GM21528 (cell line): ENCODE results near the gene SGSH.
A peak's percentile ranks its signal among the peaks of the same experiment; 100 is the strongest.

ENCODE experiments used
- ATAC-seq: cut with Tn5 transposase; IDR thresholded peaks from one replicate; pipeline ENCODE4 v1.9.1; 2021; ENCODE audit warnings: mild to moderate bottlenecking, moderate library complexity; ENCODE audit not compliant: unreplicated experiment, low FRiP score

Gene SGSH

GRCh38 chr17:80229011-80229410 lies 8.9 kb upstream of the SGSH start:
- ATAC-seq: no peak

DNA sequence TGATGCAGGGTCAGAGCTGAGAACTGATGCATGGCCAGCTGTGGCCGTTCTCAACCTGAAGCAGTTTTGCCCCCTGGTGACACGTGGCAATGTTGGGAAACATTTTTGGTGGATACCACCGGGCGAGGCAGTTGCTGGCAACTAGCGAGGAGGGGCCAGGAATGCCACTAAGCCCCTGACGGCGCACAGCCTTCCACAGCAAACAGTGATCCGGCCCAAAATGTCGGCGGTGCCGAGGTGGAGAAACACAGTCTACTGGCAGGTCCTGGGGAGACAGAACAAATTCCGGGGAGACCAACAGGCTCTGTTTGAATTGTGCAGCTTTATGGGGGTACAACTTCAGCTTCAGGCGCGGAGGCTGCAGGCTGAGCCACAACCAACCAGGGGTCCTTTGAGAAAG lies 8.3 kb upstream of the SGSH start:
- ATAC-seq: no peak

- no peak for ATAC-seq
Measured at GRCh38 chr17:80227666-80228065, 7.5 kb upstream of the SGSH start.

GRCh38 chr17:80227156-80227555 lies 7.0 kb upstream of the SGSH start:
- ATAC-seq: no peak

DNA sequence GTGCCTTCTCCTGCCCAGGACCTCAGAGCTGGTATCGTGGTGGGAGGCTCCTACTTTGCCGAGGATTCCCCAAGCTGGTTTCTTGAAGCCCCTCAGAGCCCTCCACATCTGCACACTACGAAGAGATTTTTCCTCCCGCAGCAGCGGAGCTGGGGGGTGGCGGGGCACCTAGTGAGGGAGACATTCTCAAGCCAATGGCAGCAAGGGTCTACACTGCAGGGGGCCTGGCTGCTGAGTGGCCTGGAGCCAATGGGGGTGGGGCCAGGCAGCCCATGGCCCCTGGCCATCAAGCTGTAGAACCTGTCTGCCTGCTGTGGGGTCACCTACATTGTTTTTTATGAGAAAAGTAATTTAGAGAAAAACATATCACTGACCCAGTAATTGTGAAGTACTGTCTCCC lies 5.1 kb upstream of the SGSH start:
- no peak for ATAC-seq

GRCh38 chr17:80224683-80225082 lies 4.5 kb upstream of the SGSH start:
- ATAC-seq: no peak

GRCh38 chr17:80223838-80224497 lies 3.8 kb upstream of the SGSH start:
- no peak for ATAC-seq

DNA sequence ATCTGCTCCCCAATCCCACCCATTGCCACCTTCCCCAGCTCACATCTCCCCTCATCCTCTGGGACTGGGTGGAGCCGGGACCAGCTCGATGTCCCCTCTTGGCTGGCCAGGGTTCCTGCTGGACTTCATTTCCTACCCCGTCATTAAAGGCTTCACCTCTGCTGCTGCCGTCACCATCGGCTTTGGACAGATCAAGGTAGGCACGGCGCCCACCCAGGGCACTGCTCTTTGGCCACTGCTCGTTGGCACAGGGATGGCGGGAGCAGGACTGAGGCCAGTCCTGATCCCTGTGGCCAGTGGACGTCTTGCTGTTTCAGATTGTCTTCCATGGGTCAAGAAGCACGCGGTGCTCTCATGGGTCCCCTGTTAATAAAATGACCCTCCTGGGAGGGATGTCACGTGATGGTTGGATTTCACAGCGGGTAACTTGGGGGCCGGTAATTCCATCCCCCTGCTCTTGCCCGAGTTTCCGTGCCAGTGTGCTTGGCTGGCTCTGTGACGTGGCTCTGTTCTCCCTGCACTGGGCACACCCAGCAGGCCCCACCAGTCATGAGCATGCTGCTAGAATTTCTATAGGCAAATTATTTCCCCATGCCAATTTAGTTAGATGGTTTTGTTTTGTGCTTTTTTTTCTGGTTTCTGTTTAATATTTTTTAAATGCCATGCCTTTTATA lies 3.1 kb upstream of the SGSH start:
- no peak for ATAC-seq

- no peak for ATAC-seq
Measured at GRCh38 chr17:80222376-80223141, 2.4 kb upstream of the SGSH start.

DNA sequence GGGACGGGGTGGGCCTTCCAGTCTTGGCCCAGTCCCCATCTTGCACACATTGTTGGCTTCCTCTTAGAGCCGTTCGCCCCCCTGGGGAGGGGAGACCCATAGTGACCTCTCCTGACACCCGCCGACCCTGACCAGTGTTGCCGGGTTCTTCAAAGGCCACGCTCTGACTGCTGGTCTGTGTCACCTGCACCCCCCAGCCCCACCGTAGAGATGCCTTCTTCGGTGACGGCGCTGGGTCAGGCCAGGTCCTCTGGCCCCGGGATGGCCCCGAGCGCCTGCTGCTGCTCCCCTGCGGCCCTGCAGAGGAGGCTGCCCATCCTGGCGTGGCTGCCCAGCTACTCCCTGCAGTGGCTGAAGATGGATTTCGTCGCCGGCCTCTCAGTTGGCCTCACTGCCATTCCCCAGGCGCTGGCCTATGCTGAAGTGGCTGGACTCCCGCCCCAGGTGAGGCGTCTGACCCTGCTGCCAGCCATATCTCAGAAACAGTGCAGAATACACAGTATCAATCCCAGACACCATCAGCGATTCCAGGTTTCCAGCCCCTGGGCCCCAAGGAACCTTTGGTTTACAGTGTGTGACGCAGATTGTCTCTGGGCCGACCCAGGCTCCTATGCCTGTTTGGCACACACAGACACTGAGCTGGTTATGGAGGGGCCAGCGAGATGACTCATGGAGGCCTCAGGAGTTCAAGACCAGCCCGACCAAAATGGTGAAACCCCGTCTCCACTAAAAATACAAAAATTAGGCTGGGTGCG lies 1.4 kb upstream of the SGSH start:
- no peak for ATAC-seq

GRCh38 chr17:80220736-80221215 lies 643 bp upstream of the SGSH start:
- ATAC-seq: no peak

DNA sequence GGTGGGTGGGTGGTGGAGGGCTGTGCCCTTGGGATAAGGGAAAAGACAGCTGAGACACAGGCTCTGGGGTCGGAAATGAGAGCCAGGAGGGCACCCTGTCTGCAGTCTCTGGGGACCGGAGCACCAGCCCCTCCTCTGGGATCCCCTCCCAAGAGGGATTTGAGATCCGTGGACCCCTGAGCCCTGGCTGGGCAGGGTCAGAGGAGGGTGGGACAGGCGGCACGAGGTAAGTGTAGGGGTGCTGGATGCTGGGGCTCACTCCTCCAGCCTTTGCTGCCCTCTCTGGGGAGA lies 425 bp downstream of the SGSH start:
- peak; percentile 17 for ATAC-seq

DNA sequence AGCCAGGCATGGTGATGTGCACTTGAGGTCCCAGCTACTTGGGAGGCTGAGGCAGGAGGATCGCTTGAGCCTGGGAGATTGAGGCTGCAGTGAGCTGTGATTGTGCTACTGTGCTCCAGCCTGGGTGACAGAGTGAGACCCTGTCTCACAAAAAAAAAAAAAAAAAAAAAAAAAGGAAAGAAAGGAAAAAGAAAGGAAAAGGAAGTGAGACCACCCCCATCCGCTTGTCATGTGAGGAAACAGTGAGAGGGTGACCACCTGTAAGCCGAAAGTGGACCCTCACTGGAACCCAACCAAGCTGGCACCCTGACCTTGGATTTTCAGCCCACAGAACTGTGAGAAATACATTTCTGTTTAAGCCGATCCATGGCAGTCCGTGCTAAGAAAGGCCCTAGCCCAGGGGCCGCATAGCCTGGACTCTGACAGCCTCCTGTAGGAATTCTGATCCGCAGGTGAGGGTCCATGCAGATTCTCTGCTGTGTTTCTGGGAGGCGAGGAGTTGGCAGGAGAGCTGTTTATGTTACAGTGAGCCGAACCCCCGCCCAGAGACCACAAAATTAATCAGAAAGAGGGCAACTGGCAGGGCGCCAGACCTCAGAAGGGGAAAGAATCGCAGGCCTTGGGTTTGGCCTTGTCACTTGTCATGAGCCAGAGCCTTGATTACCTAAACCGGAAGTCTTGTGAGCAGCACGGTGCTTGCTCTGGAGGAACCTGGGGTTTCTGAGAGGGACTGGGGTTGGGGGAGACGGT lies 945 bp downstream of the SGSH start:
- peak; percentile 58 for ATAC-seq

DNA sequence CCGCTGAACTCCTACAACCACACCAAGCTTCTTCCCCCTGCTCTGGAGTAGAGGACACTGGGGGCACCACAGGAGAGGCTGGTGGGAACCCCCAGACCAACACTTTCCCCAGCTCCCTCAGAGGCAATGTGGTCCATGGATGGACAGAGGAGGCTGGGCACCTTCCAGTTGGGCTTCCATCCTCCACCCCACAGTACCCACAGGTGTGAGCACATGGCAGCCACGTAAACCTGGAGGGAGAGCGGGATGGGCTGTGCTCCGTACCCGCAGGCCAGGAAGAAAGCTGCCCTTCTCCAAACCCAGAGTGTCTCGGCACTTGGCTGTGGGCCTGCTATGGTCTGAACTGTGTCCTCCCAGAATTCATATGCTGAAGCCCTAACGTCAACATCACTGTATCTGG lies 1.7 kb downstream of the SGSH start:
- no peak for ATAC-seq

DNA sequence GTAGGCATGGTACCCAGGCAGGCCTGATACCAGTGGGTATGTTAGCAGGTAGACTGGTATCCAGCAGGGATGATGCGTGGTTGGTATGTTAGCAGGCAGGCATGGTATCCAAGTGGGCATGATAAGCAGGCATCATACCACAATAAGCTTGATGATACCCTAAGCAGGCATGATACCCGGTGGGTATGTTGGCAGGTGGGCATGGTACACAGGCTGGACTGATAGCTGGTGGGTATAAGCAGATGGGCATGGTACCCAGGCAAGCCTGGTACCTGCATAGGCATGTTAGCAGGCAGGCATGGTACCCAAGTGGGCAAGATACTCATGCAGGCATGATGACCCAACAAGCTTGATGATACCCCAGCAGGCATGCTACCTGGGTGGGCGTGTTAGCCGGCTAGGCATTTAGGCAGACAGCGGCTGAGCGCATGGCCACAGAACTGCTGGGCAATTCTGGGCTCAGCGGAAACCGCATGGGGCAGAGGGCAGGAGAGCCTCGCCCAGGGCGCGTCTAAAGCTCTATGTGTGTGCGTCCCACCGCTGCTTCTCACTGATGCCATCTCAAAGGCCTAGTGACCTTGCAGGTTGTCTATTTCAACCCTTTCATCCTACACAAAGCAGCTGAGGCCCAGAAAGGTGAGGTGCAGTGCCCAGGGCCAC lies 2.3 kb downstream of the SGSH start:
- ATAC-seq: no peak

GRCh38 chr17:80216473-80217456 lies 3.4 kb downstream of the SGSH start:
- ATAC-seq: no peak

DNA sequence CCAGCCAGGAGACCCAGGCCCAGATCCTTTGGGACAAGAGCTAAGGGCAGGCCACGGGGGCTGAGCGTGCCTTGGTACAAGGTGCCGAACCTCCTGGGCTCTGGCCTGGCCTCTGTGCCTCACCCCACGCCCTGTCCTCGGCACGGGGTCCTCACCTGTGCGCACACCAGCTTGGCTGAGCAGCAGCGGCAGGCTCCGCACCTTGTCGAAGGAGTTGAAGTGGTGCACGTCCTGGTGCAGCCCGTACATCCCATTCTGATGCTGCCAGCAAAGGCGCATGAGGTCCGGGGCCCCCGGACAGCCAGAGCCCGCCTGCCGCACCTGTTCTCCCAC lies 5.3 kb downstream of the SGSH start:
- ATAC-seq: no peak

DNA sequence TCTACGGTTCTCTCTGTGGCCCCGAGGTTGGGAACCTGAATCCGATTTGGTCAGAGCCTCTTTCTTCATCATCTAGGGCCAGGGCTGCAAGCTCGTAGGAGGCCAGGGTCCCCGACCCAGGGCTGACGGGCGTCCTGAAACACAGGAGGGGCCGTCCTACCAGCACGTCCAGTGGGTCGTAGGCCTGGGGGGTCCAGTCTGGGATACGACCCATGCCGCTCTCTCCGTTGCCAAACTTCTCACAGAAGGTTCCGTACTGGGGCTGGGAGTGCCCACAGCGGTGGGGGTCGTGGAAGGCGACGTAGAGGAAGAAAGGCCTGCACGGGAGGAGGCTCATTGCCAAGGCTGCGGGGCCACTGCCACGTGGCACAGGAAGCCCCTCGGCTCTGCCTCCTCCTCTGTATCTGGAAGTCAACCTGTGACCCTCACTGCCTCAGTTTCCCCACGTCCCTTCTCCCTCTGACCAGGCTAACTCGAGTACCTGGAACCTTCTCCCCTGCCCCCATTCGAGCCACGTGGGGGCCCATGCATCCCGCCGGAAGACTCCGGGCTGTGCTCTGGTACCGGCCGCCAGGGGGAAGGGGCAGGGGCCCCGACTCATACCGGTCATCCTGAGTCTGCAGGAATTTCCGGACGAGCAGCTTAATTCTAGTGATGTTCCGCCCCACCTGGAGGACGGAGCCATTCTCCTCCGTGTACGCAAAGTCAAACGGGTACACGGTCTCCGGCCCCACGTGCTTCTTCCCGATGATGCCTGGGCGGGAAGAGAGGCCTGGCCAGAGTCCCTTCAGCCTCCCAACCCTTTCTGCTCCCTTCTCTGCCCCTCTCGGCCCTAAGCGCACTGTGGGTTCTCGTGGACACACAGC lies 5.9 kb downstream of the SGSH start:
- ATAC-seq: no peak
